Colonic mucosa (tissue), 4 donors: ENCODE measurements around the gene MT1H. TPM values are rescaled to one million over a fixed set of nuclear protein-coding genes. Genes with fewer than 3 reads are reported as not detected.
A peak's percentile ranks its signal among the peaks of the same experiment; 100 is the strongest.

ENCODE experiments used
- DNase-seq: peaks from one replicate; pipeline ENCODE4 v3.0.0-alpha.2; 2020
- H3K27ac ChIP-seq: fragments of 200-600 bp; one replicate; pipeline ENCODE4 v1.8.0; 2021
- H3K27me3 ChIP-seq: fragments of 200-600 bp; one replicate; pipeline ENCODE4 v1.8.0; 2021
- H3K36me3 ChIP-seq: fragments of 200-600 bp; one replicate; pipeline ENCODE4 v1.8.0; 2021
- H3K4me1 ChIP-seq: fragments of 200-600 bp; one replicate; pipeline ENCODE4 v1.8.0; 2021; ENCODE audit warnings: mild to moderate bottlenecking
- H3K4me3 ChIP-seq: fragments of 200-600 bp; one replicate; pipeline ENCODE4 v1.8.0; 2021
- H3K9ac ChIP-seq, 2 donors: one replicate each; pipeline ENCODE4 v1.7.0; 2013; ENCODE audit warnings: control low read depth in 2 of 2, low read depth in 2 of 2, low read length in 2 of 2
- H3K9me3 ChIP-seq: fragments of 200-600 bp; one replicate; pipeline ENCODE4 v1.8.0; 2021
- CTCF ChIP-seq: fragments of 200-600 bp; IDR thresholded peaks from one replicate; pipeline ENCODE4 v1.8.0; 2022; ENCODE audit warnings: antibody characterized with exemption, mild to moderate bottlenecking
- intact Hi-C: fragments of 100-400 bp; cut with DNase I; formaldehyde crosslinking; loops from one replicate; pipeline ENCODE4 v1.14.1; 2022
- total RNA-seq, 2 donors: library from RNA; stranded (reverse); fragmentation: NEBNext Ultra II Directional in 1 of 2; extraction: Animal tissue kit (Norgen Biotek cat#: 25700) in 1 of 2; gene quantifications; one replicate each; pipeline ENCODE4 v1.2.1, GENCODE V29; 2021
- donor health status: healthy.
- donor health status: DM: no; HTN: no; CAD: no.
- donor health status: DM: no; HTN: no; CAD: no.

The MT1H gene
- total RNA-seq, 2 donors from 2014 or later, result 43.8 to 180 TPM

DNA sequence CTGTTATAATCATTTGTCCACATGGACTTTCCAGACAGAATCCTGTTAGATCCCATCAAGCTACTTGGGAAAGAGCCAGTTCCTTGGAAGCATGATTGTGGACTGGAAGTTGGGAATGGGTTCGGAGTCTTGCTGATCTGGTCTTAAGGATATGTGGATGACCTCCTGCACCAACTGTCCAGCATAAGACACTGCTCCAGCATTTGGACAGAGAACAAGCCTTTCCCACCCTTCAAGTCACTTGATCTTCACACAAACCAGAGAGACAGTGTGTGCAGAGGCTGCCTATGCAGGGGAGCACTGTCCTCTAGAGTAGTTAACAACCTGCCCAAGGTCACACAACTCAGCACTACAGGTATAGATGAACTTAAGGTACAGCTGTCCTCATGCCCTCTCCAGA is 23.8 kb upstream of the MT1H start:
- Histone ChIP-seq H3K27me3 (no peaks in the 10 kb centered on the region), H3K36me3 (no peaks in the 10 kb centered on the region), H3K27ac (no peak overlapping the region), H3K4me3 (no peak overlapping the region), H3K4me1 (no peaks in the 10 kb centered on the region), H3K9me3 (no peaks in the 10 kb centered on the region), H3K9ac (no peak overlapping the region)
- no peak for DNase-seq
- no peak for TF ChIP-seq CTCF
- intact Hi-C loops, result no loop called here

DNA sequence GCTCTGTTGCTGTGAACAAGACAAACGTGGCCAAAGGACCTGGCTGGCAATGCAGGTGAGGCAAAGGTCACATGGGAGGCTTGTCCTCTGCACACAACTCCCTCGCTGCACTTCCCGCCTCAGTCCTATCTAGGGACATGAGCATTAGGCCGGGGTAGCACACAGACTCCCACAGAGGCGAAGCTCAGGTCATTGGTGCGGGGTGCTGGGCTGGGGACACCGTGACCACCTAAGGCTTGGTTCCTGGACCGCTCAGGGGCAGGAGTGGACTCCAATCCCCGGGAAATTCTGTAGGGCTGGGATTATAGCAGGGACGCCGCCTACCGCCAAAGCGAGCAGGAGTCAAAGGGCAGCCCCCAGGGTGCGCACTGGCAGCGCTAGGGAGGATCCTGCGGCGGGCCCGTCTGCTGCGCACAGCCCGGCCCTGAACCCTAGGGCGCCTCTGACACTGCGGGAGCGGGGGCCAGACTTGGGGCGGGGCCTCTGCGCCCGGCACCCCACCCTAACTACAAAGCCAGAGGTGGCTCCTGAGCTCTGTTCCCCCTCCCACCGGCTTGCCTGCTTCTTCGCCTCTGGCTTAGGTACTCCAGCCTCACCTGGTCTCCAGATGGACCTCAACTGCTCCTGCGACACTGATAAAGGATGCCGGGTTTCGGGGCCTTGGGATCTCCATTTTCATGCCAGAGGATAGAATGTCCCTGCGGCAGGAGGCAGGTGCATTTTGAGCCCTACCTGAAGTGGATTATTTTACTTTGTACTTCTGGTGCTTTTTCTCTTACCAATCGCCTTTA is 21.8 kb upstream of the MT1H start:
- no peaks in the 10 kb centered on the region for H3K9me3 ChIP-seq
- TF ChIP-seq CTCF, result no peak
- H3K27ac ChIP-seq, result no peak overlapping the region
- H3K4me1 ChIP-seq, result no peaks in the 10 kb centered on the region
- H3K36me3 ChIP-seq, result no peaks in the 10 kb centered on the region
- DNase-seq, result peak; percentile 77
- H3K27me3 ChIP-seq, result no peaks in the 10 kb centered on the region
- peak overlapping the region in 1 of 2 donors; percentile 28 for H3K9ac ChIP-seq
- H3K4me3 ChIP-seq, result no peak overlapping the region
- intact Hi-C loops, result no loop called here

DNA sequence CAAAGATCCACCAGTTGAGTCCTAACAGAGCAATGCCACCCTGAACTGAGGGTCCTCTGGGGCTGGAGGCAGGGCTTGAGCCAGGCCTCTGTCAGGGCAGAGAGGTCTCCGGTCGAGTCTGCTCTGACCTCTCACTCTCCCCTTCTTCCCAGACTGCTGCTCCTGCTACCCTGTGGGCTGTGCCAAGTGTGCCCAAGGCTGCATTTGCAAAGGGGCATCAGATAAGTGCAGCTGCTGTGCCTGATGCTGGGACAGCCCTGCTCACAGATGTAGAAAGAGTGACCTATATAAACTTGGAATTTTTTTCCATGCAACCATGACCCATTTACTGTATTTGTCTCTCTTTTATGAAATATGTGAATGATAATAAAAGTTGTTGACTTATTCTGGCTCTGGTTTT is 20.3 kb upstream of the MT1H start:
- intact Hi-C loops, result no loop called here
- H3K27me3 ChIP-seq, result no peaks in the 10 kb centered on the region
- no peak overlapping the region for H3K9ac ChIP-seq
- no peaks in the 10 kb centered on the region for H3K4me1 ChIP-seq
- no peaks in the 10 kb centered on the region for H3K36me3 ChIP-seq
- DNase-seq, result no peak
- no peaks in the 10 kb centered on the region for H3K9me3 ChIP-seq
- H3K4me3 ChIP-seq, result no peak overlapping the region
- no peak overlapping the region for H3K27ac ChIP-seq
- TF ChIP-seq CTCF, result no peak

DNA sequence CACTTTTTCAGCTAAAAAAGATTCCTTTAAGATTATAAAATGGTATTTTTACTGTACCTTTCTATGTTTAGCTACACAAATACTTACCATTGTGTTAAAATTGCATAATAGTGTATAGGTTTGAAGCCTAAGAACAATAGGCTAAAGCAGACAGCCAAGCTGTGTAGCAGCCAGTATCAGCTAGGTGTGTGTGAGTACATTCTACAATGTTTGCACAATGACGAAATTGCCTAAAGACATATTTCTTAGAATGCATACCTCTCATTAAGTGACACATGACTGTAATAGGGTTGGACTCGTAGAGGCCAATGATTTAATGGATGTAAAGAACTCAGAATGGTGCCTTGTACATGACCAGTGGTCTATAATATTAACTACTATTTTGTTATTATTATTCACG is 19.8 kb upstream of the MT1H start:
- no peak for DNase-seq
- Histone ChIP-seq H3K27ac (no peak overlapping the region), H3K9me3 (no peaks in the 10 kb centered on the region), H3K27me3 (no peaks in the 10 kb centered on the region), H3K9ac (no peak overlapping the region), H3K4me3 (no peak overlapping the region), H3K4me1 (no peaks in the 10 kb centered on the region), H3K36me3 (no peaks in the 10 kb centered on the region)
- no peak for TF ChIP-seq CTCF
- intact Hi-C loops, result no loop called here

DNA sequence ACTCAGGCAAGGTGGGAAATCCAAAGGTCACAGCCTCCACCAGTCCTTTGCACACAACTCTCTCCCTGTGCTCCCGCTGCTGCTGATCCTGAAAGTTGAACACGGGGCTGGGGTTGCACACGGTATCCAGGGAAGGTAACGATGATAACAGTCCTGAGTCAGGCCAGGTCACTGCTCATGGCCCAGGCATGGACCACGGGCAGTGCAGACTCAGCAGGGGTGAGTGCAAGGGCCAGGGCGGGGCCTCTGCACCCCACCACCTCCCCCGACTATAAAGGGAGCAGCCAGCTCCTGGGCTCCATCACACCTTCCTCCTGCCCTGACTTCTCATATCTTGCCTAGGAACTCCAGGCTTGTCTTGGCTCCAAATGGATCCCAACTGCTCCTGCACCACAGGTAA is 18.0 kb upstream of the MT1H start, which contains the start of gene MT1B:
Gene MT1B (plus strand): TSS at position 301 of the 400 bp plus-strand sequence. CDS start 68 bp downstream, at position 369.
- Histone ChIP-seq H3K4me3 (no peak within 1 kb of the TSS), H3K4me1 (no peaks in the 10 kb centered on the region), H3K27ac (no peak within 1 kb of the TSS), H3K36me3 (no peaks in the 10 kb centered on the region), H3K27me3 (no peaks in the 10 kb centered on the region), H3K9me3 (no peaks in the 10 kb centered on the region), H3K9ac (no peak within 1 kb of the TSS)
- intact Hi-C loops, result no loop called here
- no peak for DNase-seq
- no peak for TF ChIP-seq CTCF
